T-helper 1 cell (primary cell): Measurements from ENCODE around the gene LRRC59.
"Not testable (repeated sequence)": the region's sequence is repeated elsewhere in the genome, so short reads cannot be mapped to it uniquely, and the experiment has no call there.

Source experiments
- DNase-seq, 5 donors: peaks; one replicate each; pipeline ENCODE4 v3.0.0-alpha.2; 2012 to 2020
- total RNA-seq, 4 donors: gene quantifications; one replicate each; lab custom pipeline; 2026; lab: John Stamatoyannopoulos, UW

LRRC59 gene
- total RNA-seq: 57.6 to 90.9 (median 67.9) reads per million in 4 donors

DNA sequence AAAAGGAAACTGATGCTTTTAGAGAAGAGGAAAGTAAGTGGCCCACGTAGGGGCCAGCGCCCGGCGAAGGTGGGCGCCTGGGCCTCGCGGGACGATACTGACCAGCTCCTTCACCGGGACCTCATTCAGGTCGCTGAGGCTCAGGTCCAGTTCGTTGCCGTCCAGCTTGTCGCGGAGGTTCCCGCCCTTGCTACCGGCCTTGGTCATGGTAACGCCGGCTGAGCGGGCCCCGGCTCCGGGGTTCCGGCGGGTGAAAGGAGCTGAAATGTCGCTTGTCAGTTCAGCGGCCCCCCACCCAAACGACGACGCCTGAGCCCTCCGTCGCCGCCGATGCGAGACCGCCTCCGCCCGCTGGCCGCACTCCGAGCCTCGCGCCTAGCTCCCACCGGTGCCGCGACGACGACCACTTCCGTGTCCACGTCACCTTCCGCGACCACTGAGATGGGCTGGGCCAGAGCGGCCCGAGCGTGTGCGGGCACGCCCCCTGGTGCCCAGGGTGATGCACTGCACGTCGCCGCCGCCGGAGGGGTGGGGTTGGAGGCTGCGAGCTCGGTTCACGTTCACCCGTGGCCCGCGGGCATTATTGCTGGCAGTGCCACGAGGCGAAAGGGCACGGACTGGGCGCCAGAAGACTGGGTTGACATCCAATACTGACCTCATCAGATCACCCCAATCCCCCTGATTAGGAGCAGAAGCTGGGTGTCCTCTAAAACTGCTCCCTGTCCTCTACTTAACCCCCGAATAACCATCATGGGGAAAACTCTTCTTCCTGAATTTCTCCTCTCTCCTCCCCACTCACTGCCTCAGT is at the start of gene LRRC59:
LRRC59 (minus strand) TSS at position 413 of the 808 bp plus-strand sequence; CDS start at position 207, 206 bp downstream.
- DNase-seq: peak; percentile 82 to 91 (median 89)

GRCh38 chr17:50445730-50446325 is 48.5 kb upstream of the LRRC59 start:
- no peak for DNase-seq

- DNase-seq: no peak
Observed at GRCh38 chr17:50444841-50445715, 47.8 kb upstream of the LRRC59 start.

GRCh38 chr17:50443505-50443974 is 46.2 kb upstream of the LRRC59 start:
- no peak for DNase-seq

DNA sequence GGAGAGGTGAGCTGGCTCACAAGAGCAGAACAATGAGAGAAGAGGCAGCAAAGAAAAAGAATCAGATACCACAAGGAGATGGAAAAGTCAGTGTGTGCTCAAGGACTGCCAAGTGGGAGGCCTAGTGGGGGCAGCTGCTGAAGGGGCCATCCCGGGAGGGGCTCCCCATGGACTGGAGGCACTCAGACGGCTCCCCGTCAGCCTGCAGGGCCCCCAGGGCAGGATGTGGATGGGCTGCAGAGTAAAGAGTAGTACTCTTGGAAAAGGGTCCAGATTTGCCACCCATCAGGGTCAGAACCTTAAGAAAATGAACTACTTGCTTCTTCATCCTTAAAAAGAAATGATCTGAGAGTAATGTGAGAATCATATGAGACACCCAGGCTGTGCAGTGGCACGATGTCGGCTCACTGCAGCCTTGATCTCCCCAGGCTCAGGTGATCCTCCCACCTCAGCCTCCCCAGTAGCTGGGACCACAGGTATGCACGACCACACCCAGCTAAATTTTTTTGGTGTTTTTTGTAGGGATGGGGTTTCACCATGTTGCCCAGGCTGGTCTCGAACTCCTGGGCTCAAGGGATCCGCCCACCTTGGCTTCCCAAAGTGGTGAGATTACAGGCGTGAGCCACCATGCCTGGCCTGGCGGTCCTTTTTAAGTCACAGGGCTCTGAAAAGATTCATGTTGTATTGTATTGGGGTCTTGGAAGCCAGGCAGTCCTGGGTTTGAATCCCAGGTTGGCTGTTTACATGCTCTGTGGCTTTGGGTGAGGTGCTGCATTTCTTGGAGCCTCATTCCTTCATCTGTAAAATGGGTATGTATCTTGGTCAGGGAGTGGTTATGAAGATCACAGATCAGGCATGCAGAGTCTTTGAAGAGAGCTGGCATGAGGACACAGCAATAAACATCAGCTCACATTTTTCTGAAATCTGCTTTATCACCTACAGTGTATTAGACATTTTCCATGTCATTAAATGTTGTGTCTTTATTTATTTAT is 43.8 kb upstream of the LRRC59 start:
- no peak for DNase-seq

- DNase-seq: no peak
Observed at GRCh38 chr17:50440172-50440837, 43.0 kb upstream of the LRRC59 start.

DNA sequence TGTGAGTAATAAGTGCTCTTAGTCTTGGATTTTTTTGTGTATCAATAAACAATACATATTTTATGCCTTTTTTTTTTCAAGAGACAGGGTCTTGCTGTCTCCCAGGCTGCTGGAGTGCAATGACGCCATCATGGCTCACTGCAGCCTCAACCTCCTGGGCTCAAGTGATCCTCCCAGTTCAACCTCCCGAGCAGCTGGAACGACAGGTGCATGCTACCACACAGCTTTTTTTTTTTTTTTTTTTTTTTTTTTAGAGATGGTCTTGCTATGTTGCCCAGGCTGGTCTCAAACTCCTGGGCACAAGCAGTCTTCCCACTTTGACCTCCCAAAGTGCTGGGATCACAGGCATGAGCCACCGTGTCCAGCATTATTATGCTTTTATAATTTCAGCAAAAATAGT is 41.7 kb upstream of the LRRC59 start:
- DNase-seq: no peak

DNA sequence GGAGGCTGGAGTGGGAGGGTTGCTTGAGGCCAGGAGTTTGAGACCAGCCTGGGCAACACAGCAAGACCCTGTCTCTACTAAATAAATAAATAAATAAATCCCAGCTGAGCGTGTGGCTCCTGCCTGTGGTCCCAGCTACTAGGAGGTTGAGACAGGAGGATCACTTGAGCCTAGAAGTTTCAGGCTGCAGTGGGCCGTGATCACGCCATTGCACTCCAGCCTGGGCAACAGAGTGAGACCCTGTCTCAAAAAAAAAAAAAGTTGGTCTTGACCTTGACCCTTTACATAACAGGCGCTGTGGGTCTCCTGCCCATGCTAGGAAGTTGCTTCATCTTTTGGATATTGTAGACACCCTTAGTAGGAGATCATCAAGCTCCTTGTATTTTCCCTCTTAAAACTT is 40.1 kb upstream of the LRRC59 start:
- no peak for DNase-seq

DNA sequence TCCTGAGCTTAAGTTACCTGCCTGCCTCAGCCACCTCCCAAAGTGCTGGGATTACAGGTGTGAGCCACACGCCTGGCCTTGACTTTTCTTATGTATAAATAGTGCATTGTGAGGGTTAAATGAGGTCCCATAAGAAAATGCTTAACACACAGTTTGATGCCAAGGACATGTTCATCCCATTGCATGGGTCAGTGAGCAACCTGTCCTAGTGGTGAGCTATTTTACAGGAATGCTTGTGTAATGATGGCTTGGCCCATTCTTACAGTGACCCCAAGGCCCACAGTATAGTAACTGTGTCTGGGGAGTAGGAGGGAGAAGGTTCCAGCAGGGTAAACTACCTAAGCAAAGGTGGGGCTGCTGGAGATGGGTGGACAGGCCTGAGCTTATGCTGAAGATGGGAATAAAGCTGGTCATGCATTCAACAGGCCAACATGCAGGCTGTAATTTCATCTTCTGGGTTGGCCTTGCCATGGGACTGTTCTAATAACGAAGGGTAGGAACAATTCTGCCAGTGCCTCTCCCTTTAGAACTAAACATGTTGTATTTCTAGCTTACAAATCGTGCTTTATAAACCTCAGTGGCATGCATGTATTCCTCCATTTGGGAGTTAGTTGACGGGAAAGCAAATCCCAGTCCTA is 34.9 kb upstream of the LRRC59 start:
- DNase-seq: no peak

GRCh38 chr17:50430821-50431618 is 33.7 kb upstream of the LRRC59 start:
- no peak for DNase-seq

GRCh38 chr17:50429793-50430192 is 32.5 kb upstream of the LRRC59 start:
- DNase-seq: no peak

- DNase-seq: no peak
Observed at GRCh38 chr17:50428831-50429424, 31.6 kb upstream of the LRRC59 start.

DNA sequence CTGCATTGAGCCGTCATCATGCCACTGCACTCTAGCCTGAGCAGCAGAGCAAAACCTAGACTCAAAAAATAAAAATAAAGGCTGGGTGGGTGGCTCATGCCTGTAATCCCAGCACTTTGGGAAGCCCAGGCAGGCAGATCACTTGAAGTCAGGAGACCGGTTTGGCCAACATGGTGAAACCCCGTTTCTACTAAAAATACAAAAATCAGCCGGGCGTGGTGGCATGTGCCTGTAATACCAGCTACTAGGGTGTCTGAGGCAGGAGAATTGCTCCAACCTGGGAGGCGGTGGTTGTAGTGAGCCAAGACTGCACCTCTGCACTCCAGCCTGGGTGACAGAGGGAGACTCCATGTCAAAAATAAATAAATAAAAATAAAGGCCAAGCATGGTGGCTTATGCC is 30.8 kb upstream of the LRRC59 start:
- not testable (repeated sequence) for DNase-seq

DNA sequence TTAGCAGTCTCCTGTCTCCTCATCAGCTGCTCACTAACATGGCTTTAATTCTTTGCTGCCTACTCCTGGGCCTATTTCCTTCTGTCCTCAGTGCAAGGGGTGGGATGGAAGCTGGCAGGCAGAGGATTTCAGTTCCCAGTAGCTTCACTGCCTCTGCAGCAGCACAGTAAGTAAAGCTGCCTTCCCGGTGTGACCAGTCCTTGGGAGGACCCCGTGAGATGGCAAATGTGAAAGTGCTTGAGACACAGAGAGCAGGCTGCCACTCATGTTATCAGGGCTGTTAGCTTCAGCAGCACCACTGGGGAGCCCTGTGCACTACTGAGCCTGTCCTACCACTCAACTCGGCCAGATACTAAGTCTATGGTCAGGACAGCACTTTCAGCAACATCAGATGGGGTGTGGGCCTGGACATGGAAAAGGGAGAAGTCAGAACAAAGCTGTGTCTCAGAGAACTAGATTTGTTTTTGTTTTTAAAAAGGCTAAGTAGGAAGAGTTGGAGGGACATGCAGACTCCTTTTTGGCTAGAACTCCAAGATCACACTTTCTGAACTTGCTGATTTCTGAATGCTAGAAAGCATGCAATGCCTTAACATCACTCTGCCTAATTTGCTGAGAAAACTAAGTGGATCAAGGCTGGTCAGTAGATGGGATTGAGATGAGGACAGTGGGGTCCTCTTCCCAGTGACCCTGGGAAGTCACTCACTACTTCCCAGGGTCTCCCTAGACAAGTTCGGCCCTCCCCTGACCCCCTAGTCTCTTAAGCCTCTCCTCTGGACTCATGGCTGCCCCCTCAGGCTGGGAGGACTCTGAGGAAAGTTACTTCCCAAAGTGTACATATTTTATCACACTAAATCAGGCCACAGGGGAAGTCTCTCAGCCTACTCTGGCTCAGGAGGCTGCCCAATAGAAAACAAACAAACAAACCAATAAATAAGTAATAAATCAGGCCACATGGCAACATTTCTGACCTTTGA is 29.8 kb upstream of the LRRC59 start:
- peak in 1 of 5 donors; percentile 26 for DNase-seq

DNA sequence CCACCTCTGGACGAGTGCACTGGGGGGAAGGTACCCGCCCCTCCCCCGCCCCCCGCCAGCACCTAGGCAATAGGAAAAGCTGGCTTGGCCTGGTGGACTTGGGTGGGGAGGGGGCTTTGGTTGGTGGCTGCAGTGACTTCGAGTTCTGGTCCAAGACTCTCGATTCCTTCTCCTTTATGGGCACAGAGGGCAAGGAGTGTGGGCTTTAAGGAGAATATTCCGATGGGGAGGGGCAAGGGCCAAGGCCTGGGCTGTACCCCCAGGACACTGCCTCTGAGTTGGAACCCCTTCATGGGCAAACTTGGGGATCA is 29.1 kb upstream of the LRRC59 start:
- no peak for DNase-seq

DNA sequence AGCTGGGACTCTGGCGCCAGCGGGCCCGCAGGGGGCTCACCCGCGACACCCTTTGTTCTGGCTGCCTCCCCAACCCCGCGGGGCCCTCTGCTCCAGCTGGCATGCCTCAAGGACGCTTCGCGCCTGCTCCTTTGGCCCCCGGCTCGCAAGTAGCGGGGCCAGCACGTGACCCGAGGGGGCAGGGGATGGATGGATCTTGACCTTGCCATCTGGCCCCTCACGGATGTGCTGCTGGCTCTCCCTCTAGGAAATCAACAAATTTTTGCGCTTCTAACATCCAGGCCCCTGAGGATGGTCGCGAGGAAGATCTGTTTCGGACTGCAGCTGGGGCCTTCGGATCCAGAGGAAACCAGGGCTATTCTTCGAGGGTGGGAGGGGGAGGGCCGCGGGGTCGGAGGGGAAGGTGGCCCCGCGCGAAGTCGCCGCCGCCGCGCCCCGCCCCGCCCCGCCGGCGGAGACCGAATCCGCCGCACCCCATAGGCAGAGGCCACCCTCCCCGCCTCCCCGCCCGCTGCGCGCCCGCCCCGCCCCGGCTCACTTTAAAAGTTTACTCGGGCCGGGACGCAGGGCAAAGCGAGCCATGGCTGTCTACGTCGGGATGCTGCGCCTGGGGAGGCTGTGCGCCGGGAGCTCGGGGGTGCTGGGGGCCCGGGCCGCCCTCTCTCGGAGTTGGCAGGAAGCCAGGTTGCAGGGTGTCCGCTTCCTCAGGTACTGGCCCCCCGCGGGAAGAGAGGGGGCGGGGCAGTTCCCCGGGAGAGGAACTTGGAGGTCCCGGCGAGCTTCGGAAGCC is 28.6 kb upstream of the LRRC59 start, which contains the start of gene ACSF2:
ACSF2 (plus strand) TSS at position 537 of the 790 bp plus-strand sequence; CDS start at position 581, 44 bp downstream.
- peak; percentile 51 to 71 (median 64) for DNase-seq

DNA sequence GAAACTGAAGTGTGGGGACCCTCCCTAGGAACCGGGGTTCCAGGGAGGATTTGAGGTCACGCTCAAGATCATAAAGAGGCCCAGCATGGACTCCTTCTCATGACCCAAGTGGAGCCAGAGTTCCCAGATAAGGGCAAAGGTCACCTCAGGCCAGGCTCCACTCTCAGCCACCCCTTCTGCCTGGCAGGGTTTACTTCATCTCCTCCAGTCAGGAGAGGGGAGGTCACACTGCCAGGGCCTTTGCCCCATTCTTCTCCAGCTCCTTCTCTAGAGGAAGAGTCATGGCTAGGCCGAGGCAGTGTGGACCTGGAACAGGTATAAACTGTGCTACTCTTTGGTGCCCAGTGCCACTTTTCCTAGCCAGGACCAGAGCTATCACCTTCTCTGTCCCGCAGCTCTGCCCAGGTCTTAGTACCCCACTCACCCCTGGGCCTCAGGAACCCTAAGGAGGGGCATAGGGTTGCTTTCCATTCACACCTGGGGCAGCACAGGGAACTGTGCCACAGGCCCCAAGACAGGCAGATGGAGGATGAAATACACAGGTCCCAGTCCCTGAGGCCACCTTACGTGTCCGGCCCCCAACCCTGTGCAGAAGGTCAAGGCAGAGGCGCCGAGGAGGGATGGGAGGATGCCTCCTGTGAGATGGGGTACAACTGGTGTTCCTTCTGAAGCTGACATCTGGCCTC is 27.8 kb upstream of the LRRC59 start:
- DNase-seq: no peak
